BE2C (cell line): Measurements from ENCODE around the gene P2RY6.
A peak's percentile ranks its signal among the peaks of the same experiment; 100 is the strongest.

ENCODE experiments used
- DNase-seq: peaks from one replicate; pipeline ENCODE4 v3.0.0-alpha.2; 2020
- H3K27me3 ChIP-seq: fragments of 250-450 bp; sonication (Bioruptor Pico); 2 replicates; pipeline ENCODE4 v1.5.1; 2020; ENCODE audit warnings: mild to moderate bottlenecking
- H3K36me3 ChIP-seq: fragments of 250-450 bp; sonication (Bioruptor Pico); 2 replicates; pipeline ENCODE4 v1.5.1; 2020; ENCODE audit warnings: mild to moderate bottlenecking
- H3K4me1 ChIP-seq: fragments of 250-450 bp; sonication (Bioruptor Pico); 2 replicates; pipeline ENCODE4 v1.5.1; 2020
- H3K4me3 ChIP-seq: 2 replicates; pipeline ENCODE4 v1.5.1; 2011; ENCODE audit warnings: low read depth, low read length
- H3K9me3 ChIP-seq: fragments of 250-450 bp; sonication (Bioruptor Pico); 2 replicates; pipeline ENCODE4 v1.5.1; 2020
- TF ChIP-seq, protein P1 (sequence below): IDR thresholded peaks from 2 replicates; pipeline ENCODE4 v1.5.1; 2012; ENCODE audit warnings: mild to moderate bottlenecking, low read depth, low read length

Gene P2RY6

DNA sequence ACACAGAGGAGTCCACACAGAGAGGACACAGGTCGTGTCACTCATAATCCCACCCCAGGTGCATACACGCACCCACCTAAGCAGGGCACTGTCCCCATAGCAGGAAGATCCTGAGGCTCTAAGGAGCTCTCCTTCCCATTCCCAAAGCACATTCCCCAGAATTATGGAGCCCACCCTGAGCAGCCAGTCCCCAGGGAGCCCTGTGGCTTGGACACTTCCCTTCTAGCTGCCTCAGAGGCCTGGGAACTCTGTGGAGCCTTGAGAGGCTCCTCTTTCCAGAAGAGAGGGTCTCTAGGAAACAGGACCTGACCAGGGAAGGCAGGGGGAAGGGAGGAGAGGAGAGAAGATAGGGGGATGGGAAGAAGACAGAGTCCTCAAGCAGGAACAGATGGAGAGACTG, 65.7 kb downstream of the P2RY6 start:
- DNase-seq: no peak
- Histone ChIP-seq H3K4me3 (no peak overlapping the region), H3K27me3 (no peaks in the 10 kb centered on the region), H3K9me3 (no peaks in the 10 kb centered on the region), H3K4me1 (peaks cover 25% of the 10 kb centered on the region), H3K36me3 (no peaks in the 10 kb centered on the region)
- TF ChIP-seq, protein P1, sequence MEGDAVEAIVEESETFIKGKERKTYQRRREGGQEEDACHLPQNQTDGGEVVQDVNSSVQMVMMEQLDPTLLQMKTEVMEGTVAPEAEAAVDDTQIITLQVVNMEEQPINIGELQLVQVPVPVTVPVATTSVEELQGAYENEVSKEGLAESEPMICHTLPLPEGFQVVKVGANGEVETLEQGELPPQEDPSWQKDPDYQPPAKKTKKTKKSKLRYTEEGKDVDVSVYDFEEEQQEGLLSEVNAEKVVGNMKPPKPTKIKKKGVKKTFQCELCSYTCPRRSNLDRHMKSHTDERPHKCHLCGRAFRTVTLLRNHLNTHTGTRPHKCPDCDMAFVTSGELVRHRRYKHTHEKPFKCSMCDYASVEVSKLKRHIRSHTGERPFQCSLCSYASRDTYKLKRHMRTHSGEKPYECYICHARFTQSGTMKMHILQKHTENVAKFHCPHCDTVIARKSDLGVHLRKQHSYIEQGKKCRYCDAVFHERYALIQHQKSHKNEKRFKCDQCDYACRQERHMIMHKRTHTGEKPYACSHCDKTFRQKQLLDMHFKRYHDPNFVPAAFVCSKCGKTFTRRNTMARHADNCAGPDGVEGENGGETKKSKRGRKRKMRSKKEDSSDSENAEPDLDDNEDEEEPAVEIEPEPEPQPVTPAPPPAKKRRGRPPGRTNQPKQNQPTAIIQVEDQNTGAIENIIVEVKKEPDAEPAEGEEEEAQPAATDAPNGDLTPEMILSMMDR: no peak

DNA sequence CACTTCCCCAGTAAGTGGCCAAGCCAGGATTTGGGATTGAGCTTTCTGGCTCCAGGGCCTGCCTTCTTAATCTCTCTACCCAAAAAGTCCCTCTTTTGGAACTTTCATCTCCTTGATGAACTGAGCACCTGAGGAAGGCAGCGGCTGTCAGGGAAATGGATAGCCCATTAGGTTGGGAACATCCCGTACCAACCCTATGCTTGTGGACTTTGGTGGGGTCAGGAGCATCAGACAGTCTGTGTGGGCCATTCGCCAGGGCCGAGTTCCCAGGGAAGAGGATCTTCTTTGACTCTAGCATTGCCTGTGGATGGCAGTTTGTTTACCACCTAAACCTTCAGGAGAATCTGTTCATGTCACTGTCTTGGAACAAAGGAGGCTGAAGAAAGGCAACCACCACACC, 66.1 kb downstream of the P2RY6 start:
- Histone ChIP-seq H3K36me3 (no peaks in the 10 kb centered on the region), H3K4me1 (peaks cover 26% of the 10 kb centered on the region), H3K27me3 (no peaks in the 10 kb centered on the region), H3K4me3 (no peak overlapping the region), H3K9me3 (no peaks in the 10 kb centered on the region)
- TF ChIP-seq, protein P1: no peak
- DNase-seq: no peak

DNA sequence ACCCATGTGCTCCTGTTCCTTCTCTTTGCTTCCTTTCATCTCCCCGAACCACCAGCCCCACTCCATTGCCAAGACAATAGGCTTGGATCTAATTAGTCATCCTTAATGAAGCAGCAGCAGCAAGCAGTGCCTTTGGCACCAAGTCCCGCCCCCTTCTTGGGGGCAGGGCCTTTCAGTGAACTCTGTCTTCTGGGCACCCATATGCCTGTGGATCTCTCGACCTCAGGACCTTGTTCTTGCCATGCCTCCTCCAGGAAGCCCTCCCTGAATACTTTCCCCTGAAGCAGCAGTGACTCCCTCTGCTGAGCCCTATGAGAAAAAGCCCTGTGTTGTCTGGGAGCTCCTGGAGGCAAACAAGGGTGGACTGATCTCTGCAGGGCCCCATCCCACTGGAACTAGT, 68.0 kb downstream of the P2RY6 start:
- no peak for DNase-seq
- TF ChIP-seq, protein P1: no peak
- H3K27me3 ChIP-seq: no peaks in the 10 kb centered on the region

DNA sequence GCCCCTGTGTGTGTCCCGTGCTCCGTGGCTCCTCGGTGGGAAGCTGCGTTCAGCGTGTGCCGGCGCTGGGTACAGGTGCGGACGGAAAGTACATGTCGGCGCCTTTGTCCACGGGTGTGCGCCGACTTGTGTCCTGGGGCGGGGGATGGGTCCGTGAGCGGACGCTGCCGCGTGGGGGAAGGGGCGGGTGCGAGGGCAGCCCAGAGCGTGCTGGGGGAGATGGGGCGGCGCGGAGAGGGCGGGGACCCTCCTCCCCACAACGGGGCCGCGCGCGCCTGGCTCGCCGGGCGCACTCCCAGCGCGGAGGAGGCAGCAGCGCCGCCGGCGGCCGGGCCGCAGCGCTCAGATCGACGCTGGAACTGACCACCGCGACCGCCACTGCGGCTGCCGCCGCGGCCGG, 70.5 kb downstream of the P2RY6 start:
- Histone ChIP-seq H3K4me3 (peak overlapping the region; percentile 58), H3K27me3 (no peaks in the 10 kb centered on the region), H3K4me1 (peaks cover 18% of the 10 kb centered on the region), H3K36me3 (no peaks in the 10 kb centered on the region), H3K9me3 (no peaks in the 10 kb centered on the region)
- DNase-seq: peak; percentile 61
- TF ChIP-seq, protein P1: no peak

More for the DNA sequence above, 68.0 kb downstream of the P2RY6 start:
- Histone ChIP-seq H3K9me3 (no peaks in the 10 kb centered on the region), H3K4me3 (no peak overlapping the region), H3K36me3 (no peaks in the 10 kb centered on the region), H3K4me1 (peaks cover 19% of the 10 kb centered on the region)

DNA sequence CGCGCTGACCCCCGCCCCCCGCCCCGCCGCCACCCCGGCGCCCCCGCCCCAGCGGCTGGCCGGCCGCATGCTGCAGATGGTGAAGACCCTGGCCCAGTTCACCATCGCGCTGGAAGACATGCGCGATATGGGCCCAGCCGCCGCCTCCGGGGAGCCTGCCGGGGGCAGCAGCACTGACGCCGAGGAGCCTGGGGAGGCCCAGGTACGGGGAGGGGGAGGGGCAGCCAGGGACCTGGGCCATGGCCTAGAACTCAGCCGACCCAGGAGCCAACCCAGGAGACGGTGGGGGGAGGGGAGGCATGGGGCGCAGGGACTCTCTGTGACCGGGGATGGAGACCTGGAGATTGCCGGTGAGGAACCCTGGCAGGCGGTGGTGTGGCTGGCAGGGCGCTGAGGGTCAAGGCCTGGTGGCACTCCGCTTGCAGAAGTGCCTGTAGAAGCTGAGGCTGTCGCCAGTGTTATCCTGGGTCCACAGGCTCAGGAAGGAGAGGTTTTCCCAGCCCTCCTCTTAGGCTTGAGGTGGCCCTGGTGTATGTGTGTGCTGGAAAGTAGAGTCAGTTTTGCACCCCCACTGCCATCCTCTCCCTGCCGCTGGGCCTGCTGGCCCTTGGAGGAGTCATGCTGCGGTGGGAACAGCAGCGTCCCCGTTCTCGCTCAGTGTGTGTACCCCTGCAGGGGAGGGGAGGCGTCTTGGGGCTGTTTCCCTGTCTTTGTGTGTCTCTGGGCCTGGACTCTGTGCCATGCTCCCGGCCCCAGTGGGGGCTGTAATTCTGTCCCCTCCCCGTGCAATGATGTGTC, 71.1 kb downstream of the P2RY6 start:
- peak overlapping the region; percentile 58 for H3K4me3 ChIP-seq
- H3K27me3 ChIP-seq: no peaks in the 10 kb centered on the region
- TF ChIP-seq, protein P1: no peak
- no peaks in the 10 kb centered on the region for H3K36me3 ChIP-seq
- peak; percentile 39 for DNase-seq
- H3K4me1 ChIP-seq: peaks cover 18% of the 10 kb centered on the region
- no peaks in the 10 kb centered on the region for H3K9me3 ChIP-seq

DNA sequence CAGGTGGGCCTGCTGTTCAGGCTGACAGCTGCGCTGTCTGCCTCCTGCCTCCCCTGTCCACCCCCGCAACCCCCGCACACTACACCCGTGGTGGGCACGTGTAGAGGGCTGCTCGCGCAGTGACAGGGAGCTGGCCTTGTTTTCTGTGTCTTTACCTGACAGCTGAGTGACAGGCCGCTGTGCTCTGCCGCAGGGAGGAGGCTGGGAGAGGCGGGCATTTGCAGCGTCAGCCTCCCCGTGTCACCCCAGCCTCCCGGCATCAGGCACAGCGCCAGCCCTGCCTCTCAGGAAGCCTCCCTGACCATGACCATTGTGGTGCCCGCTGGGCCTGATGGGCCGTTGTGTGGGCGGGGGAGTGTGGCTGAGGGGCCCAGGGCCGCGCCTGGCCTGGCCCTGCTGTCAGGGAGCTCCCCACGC, 72.1 kb downstream of the P2RY6 start:
- peak; percentile 60 for DNase-seq
- Histone ChIP-seq H3K9me3 (no peaks in the 10 kb centered on the region), H3K4me3 (peak overlapping the region; percentile 58), H3K27me3 (no peaks in the 10 kb centered on the region), H3K36me3 (no peaks in the 10 kb centered on the region), H3K4me1 (peaks cover 18% of the 10 kb centered on the region)
- TF ChIP-seq, protein P1: no peak
